ENCODE data around the gene CATSPERB. TPM values are rescaled to one million over a fixed set of nuclear protein-coding genes. Genes with fewer than 3 reads are reported as not detected.

CATSPERB gene
- total and polyA plus RNA-seq, 2 donors (not counting 3 experiments of a cell fraction or from before 2014, with no cell fraction given): not detected

GRCh38 chr14:91744068-91744480 is 12.2 kb upstream of the CATSPERB start:
- no peak for FAIRE-seq
- peak; percentile 60 for TF ChIP-seq FOS (IDR thresholded peaks at IDR 0.05; ENCODE audit: borderline replicate concordance, insufficient read depth, low read length)
- TF ChIP-seq JUN (IDR thresholded peaks at IDR 0.05; ENCODE audit: borderline replicate concordance, insufficient read depth, insufficient read length, low read depth): peak; percentile 10
- peak; percentile 19 for TF ChIP-seq POLR2AphosphoS5 (IDR thresholded peaks at IDR 0.05; ENCODE audit: insufficient read depth, low read depth, low read length)
- TF ChIP-seq GATA2 (IDR thresholded peaks at IDR 0.05; ENCODE audit: insufficient read depth, insufficient read length, low read depth, low read length): peak; percentile 78
- no peak for TF ChIP-seq CTCF (IDR thresholded peaks at IDR 0.05; ENCODE audit: extremely low read depth in 1 of 2, insufficient read depth in 1 of 2, low read depth in 1 of 2, low read length in 2 of 2)
- no peaks in the 10 kb centered on the region for H3K79me2 ChIP-seq (ENCODE audit: control insufficient read depth, insufficient read depth, low read length)
- dilution Hi-C loops (cut with MboI; ENCODE audit: extremely low pct_ligation_motif_present, low sequenced_read_pairs): no loop called here
- no peak overlapping the region for H3K9ac ChIP-seq (replicated peaks; ENCODE audit: extremely low read depth, insufficient read depth, low read length)
- no peak overlapping the region for H3K4me2 ChIP-seq (ENCODE audit: insufficient read depth, low read length)
- ChIA-PET CTCF (no interaction called here), POLR2A (no interaction called here)
- no peaks in the 10 kb centered on the region for H4K20me1 ChIP-seq (replicated peaks; ENCODE audit: control insufficient read depth, extremely low read depth, insufficient read depth, low read length)
- H3K4me1 ChIP-seq (ENCODE audit: control insufficient read depth, extremely low read depth, insufficient read depth, low read length): peaks cover 9% of the 10 kb centered on the region
- no peak overlapping the region for H3K4me3 ChIP-seq (replicated peaks in 1 of 3; ENCODE audit: insufficient read depth in 1 of 3, low read depth in 1 of 3, low read length in 3 of 3)
- peak overlapping the region; percentile 53 for H2AFZ ChIP-seq (ENCODE audit: low read depth, low read length)
- BruUV-seq (replicated peaks): no TSS peak
- intact Hi-C loops (cut with micrococcal nuclease): no loop called here
- H3K27ac ChIP-seq (ENCODE audit: insufficient read depth, low read depth, low read length): no peak overlapping the region
- no peaks in the 10 kb centered on the region for H3K27me3 ChIP-seq (ENCODE audit: control insufficient read depth in 2 of 2, insufficient read depth in 2 of 2, low read length in 2 of 2)
- H3K36me3 ChIP-seq (ENCODE audit: control insufficient read depth in 2 of 2, extremely low read depth in 1 of 2, insufficient read depth in 2 of 2, low read length in 2 of 2): no peaks in the 10 kb centered on the region
- H3K9me1 ChIP-seq (replicated peaks; ENCODE audit: control insufficient read depth, extremely low read depth, insufficient read depth, low read length): no peaks in the 10 kb centered on the region
- H3K9me3 ChIP-seq (replicated peaks; ENCODE audit: control insufficient read depth, insufficient read depth, low read length): no peaks in the 10 kb centered on the region
- peak; percentile 37 for DNase-seq (ENCODE audit: low read depth, low spot score)

DNA sequence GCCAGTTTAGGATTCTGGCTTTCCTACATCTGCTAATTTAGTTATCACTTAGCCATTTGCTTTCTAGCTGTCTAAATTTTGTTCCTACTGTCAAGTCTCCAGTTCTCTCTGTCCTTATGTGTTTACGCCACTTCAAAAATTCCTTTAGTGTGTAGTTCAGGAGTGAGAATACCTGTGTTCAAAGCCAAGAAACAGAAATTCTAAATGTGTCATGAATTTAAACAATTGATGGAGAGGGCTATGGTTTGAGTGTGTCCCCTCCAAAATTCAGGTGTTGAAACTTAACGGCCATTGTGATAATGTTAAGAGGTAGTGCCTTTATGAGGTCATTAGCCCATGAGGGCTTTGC is 11.4 kb upstream of the CATSPERB start:
- H3K27ac ChIP-seq (ENCODE audit: insufficient read depth, low read depth, low read length): no peak overlapping the region
- no peaks in the 10 kb centered on the region for H3K9me1 ChIP-seq (replicated peaks; ENCODE audit: control insufficient read depth, extremely low read depth, insufficient read depth, low read length)
- H3K79me2 ChIP-seq (ENCODE audit: control insufficient read depth, insufficient read depth, low read length): no peaks in the 10 kb centered on the region
- intact Hi-C loops (cut with micrococcal nuclease): no loop called here
- no peak for TF ChIP-seq MAX (IDR thresholded peaks at IDR 0.05; ENCODE audit: insufficient read depth, insufficient read length)
- no peak for TF ChIP-seq POLR2A (IDR thresholded peaks at IDR 0.05; ENCODE audit: low read depth, low read length)
- TF ChIP-seq GATA2 (IDR thresholded peaks at IDR 0.05; ENCODE audit: insufficient read depth, insufficient read length, low read depth, low read length): no peak
- no peaks in the 10 kb centered on the region for H3K27me3 ChIP-seq (ENCODE audit: control insufficient read depth in 2 of 2, insufficient read depth in 2 of 2, low read length in 2 of 2)
- no peak for DNase-seq (ENCODE audit: low read depth, low spot score)
- no peaks in the 10 kb centered on the region for H3K9me3 ChIP-seq (replicated peaks; ENCODE audit: control insufficient read depth, insufficient read depth, low read length)
- no peak for FAIRE-seq
- H4K20me1 ChIP-seq (replicated peaks; ENCODE audit: control insufficient read depth, extremely low read depth, insufficient read depth, low read length): no peaks in the 10 kb centered on the region
- no peak overlapping the region for H3K9ac ChIP-seq (replicated peaks; ENCODE audit: extremely low read depth, insufficient read depth, low read length)
- H3K4me2 ChIP-seq (ENCODE audit: insufficient read depth, low read length): no peak overlapping the region
- dilution Hi-C loops (cut with MboI; ENCODE audit: extremely low pct_ligation_motif_present, low sequenced_read_pairs): no loop called here
- H3K4me3 ChIP-seq (replicated peaks in 1 of 3; ENCODE audit: insufficient read depth in 1 of 3, low read depth in 1 of 3, low read length in 3 of 3): no peak overlapping the region
- BruUV-seq (replicated peaks): no TSS peak
- ChIA-PET CTCF (no interaction called here), POLR2A (no interaction called here)
- peaks cover 9% of the 10 kb centered on the region for H3K4me1 ChIP-seq (ENCODE audit: control insufficient read depth, extremely low read depth, insufficient read depth, low read length)
- no peak overlapping the region for H2AFZ ChIP-seq (ENCODE audit: low read depth, low read length)
- no peaks in the 10 kb centered on the region for H3K36me3 ChIP-seq (ENCODE audit: control insufficient read depth in 2 of 2, extremely low read depth in 1 of 2, insufficient read depth in 2 of 2, low read length in 2 of 2)

All from endothelial cell of umbilical vein (primary cell).